BLaER1 (cell line): Measurements from ENCODE around the gene SH3RF2.
"Not testable (repeated sequence)": the region's sequence is repeated elsewhere in the genome, so short reads cannot be mapped to it uniquely, and the experiment has no call there.

Experiments used
- H3K27ac ChIP-seq: shearing (Covaris generic); formaldehyde crosslinking; 2 replicates; pipeline ENCODE4 v1.8.1; 2022
- H3K27me3 ChIP-seq: shearing (Covaris generic); formaldehyde crosslinking; 2 replicates; pipeline ENCODE4 v1.8.1; 2022
- H3K36me3 ChIP-seq: shearing (Covaris generic); formaldehyde crosslinking; 2 replicates; pipeline ENCODE4 v1.8.1; 2022
- H3K4me1 ChIP-seq: shearing (Covaris generic); formaldehyde crosslinking; 2 replicates; pipeline ENCODE4 v1.8.1; 2022
- H3K4me2 ChIP-seq: shearing (Covaris generic); formaldehyde crosslinking; 2 replicates; pipeline ENCODE4 v1.8.1; 2022
- H3K4me3 ChIP-seq: shearing (Covaris generic); formaldehyde crosslinking; 2 replicates; pipeline ENCODE4 v1.8.1; 2022
- H3K9ac ChIP-seq: shearing (Covaris generic); formaldehyde crosslinking; 2 replicates; pipeline ENCODE4 v1.8.1; 2022
- H3K9me3 ChIP-seq: shearing (Covaris generic); formaldehyde crosslinking; 2 replicates; pipeline ENCODE4 v1.8.1; 2022
- H4K20me1 ChIP-seq: shearing (Covaris generic); formaldehyde crosslinking; 2 replicates; pipeline ENCODE4 v1.8.1; 2022
- Cebpa-rat ChIP-seq: shearing (Covaris generic); IDR thresholded peaks from 2 replicates; pipeline ENCODE4 v1.8.1; 2022

SH3RF2 gene

GRCh38 chr5:145936401-145937131, at the start of gene SH3RF2:
TSS of gene SH3RF2 (plus strand) at chr5:145936578. CDS start at chr5:145937929, 1,351 bp downstream.
- Histone ChIP-seq H4K20me1 (no peaks in the 10 kb centered on the region), H3K9ac (no peak within 1 kb of the TSS), H3K4me2 (no peak within 1 kb of the TSS), H3K9me3 (no peaks in the 10 kb centered on the region), H3K27ac (no peak within 1 kb of the TSS), H3K4me3 (no peak within 1 kb of the TSS), H3K36me3 (no peaks in the 10 kb centered on the region), H3K4me1 (no peaks in the 10 kb centered on the region), H3K27me3 (no peaks in the 10 kb centered on the region)
- TF ChIP-seq Cebpa-rat: no peak

DNA sequence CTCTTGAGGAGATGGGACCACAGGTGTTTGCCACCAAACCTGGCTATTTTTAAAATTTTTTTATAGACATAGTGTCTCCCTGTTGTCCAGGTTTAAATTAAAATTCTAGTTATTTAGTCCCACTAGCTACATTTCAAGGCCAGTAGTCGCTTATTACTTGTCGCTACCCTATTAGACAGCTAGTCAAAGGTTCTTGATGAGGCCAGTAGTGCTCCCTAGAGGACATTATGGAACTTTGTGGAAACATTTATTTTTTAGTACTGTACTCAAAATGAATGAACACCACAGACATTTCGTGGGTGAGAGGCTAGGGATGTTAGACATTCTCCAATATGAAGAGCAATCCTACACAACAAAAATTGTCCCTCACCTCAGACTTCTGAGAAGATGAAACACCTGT, 49.2 kb upstream of the SH3RF2 start:
- H3K4me1 ChIP-seq: no peaks in the 10 kb centered on the region
- no peaks in the 10 kb centered on the region for H3K36me3 ChIP-seq
- H3K27ac ChIP-seq: no peak overlapping the region
- TF ChIP-seq Cebpa-rat: no peak
- no peak overlapping the region for H3K4me3 ChIP-seq
- H3K9me3 ChIP-seq: peaks cover 11% of the 10 kb centered on the region; the same call in 1 of the 2 replicates
- H3K9ac ChIP-seq: no peak overlapping the region
- no peaks in the 10 kb centered on the region for H4K20me1 ChIP-seq
- no peaks in the 10 kb centered on the region for H3K27me3 ChIP-seq
- H3K4me2 ChIP-seq: no peak overlapping the region

DNA sequence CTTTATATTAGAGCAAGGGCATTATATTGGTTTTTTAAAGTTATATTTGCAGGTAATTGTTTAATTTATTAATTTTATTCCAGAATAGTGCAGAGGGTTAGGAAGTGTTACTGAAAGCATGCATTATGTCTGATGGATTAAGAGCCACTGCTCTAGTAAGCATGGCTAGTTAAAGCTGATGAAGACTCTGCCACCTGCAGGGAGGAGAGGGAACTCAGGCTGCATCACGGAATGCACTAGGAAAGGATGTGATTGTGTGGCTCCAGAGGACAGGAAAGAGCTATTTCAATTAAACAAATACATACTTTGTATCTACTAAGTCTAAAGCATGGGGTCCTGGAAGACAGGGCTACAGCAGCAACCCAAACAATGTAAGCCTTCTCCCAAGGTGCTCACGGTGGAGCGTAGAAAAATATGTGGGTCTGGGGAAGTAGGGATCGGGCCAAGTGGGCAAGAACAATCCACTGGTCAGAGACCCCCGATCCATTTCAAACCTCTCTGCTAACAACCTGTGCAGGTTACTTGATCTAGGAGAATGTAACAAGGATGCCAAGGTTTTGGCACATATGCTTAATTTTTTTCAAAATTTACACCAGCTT, 48.3 kb upstream of the SH3RF2 start:
- Histone ChIP-seq H3K36me3 (no peaks in the 10 kb centered on the region), H3K27ac (no peak overlapping the region), H3K9ac (no peak overlapping the region), H3K4me2 (no peak overlapping the region), H3K4me3 (no peak overlapping the region), H3K4me1 (no peaks in the 10 kb centered on the region), H3K9me3 (peaks cover 11% of the 10 kb centered on the region; the same call in 1 of the 2 replicates), H4K20me1 (no peaks in the 10 kb centered on the region), H3K27me3 (no peaks in the 10 kb centered on the region)
- TF ChIP-seq Cebpa-rat: no peak

DNA sequence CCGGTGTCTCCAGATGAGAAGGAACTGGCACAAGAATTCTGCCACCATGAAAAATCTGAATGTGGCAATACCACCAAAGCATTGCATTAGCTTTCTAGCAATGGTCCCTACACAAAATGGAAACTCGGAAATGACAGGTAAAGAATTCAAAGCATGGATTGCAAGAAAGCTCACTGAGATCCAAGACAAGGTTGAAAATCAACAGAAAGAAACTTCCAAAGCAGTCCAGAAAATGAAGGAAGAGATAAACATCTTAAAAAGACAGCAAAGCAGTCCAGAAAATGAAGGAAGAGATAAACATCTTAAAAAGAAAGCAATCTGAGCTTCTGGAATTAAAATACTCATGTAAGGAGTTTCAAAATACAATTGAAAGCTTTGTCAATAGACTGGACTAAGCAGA, 46.8 kb upstream of the SH3RF2 start:
- H3K27ac ChIP-seq: no peak overlapping the region
- no peaks in the 10 kb centered on the region for H4K20me1 ChIP-seq

GRCh38 chr5:145891378-145891777, 45.0 kb upstream of the SH3RF2 start:
- H3K4me3 ChIP-seq, H3K4me1 ChIP-seq, H3K9ac ChIP-seq, H3K4me2 ChIP-seq, H4K20me1 ChIP-seq, H3K27me3 ChIP-seq, H3K27ac ChIP-seq, H3K36me3 ChIP-seq: not testable (repeated sequence)
- peaks cover 11% of the 10 kb centered on the region; the same call in 1 of the 2 replicates for H3K9me3 ChIP-seq

More for the DNA sequence above, 46.8 kb upstream of the SH3RF2 start:
- Histone ChIP-seq H3K4me2 (no peak overlapping the region), H3K36me3 (no peaks in the 10 kb centered on the region), H3K9ac (no peak overlapping the region), H3K9me3 (peaks cover 11% of the 10 kb centered on the region; the same call in 1 of the 2 replicates), H3K4me3 (no peak overlapping the region), H3K27me3 (no peaks in the 10 kb centered on the region), H3K4me1 (no peaks in the 10 kb centered on the region)
- TF ChIP-seq Cebpa-rat: no peak

DNA sequence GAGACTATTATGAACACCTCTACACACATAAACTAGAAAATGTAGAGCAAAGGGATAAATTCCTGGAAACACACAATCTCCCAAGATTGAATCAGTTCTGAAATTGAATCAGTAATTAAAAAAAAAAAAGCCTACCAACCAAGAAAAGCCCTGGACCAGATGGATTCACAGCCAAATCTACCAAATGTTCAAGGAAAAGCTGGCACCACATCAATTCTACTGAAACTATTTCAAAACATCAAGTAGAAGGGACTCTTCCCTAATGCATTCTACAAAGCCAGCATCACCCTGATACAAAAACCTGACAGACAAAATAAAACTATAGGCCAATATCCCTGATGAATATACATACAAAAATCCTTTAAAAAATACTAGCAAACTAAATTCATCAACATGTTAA, 38.2 kb upstream of the SH3RF2 start:
- Histone ChIP-seq H3K36me3 (no peaks in the 10 kb centered on the region), H3K4me3 (no peak overlapping the region), H3K9me3 (peaks cover 9% of the 10 kb centered on the region; the same call in 1 of the 2 replicates), H3K9ac (no peak overlapping the region), H3K27me3 (no peaks in the 10 kb centered on the region), H3K27ac (no peak overlapping the region), H3K4me2 (no peak overlapping the region), H3K4me1 (no peaks in the 10 kb centered on the region), H4K20me1 (no peaks in the 10 kb centered on the region)
- no peak for TF ChIP-seq Cebpa-rat

DNA sequence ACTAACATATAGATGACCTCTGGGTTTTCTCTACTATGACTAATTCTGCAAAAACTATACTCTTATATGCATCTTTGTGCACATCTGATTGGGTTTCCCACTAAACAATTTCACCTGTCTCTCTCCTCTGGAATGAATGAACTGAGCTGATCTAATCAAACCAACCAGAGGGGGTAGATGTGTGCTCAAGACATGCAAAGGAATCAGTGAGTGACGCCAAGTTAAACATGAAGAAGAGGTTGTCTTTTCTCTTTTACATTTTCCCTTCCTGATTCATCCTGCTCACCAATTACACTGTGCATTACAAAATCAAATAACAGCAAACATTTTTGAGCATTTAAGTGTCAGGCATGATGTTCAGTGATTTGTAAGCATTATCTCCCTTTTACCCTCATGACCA, 34.0 kb upstream of the SH3RF2 start:
- no peaks in the 10 kb centered on the region for H4K20me1 ChIP-seq

DNA sequence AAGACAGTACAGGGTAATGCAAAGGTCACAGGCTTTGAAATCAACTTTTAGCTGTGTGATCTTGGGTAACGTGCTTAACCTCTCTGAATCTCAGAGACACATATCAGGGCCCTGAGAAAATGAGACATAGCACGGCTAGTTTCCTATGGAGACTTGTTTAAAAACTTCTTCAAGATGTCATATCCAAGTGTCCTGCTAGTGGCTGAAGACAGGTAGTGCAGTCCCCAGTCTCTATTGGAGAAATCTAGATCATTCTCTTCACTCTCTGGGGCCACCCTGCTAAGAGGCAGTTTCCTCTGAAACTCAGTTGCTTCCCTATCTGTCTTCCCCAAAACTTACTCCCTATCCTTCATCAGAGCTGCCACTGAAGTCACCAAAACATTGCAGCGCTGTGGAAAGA, 33.3 kb upstream of the SH3RF2 start:
- Histone ChIP-seq H3K4me2 (no peak overlapping the region), H4K20me1 (no peaks in the 10 kb centered on the region)

More for the DNA sequence above, 34.0 kb upstream of the SH3RF2 start:
- Histone ChIP-seq H3K4me3 (no peak overlapping the region), H3K4me1 (no peaks in the 10 kb centered on the region), H3K4me2 (no peak overlapping the region), H3K9ac (no peak overlapping the region), H3K27ac (no peak overlapping the region), H3K27me3 (no peaks in the 10 kb centered on the region), H3K36me3 (no peaks in the 10 kb centered on the region), H3K9me3 (peaks cover 9% of the 10 kb centered on the region; the same call in 1 of the 2 replicates)
- no peak for TF ChIP-seq Cebpa-rat

GRCh38 chr5:145903867-145904266, 32.5 kb upstream of the SH3RF2 start:
- H3K4me3 ChIP-seq: no peak overlapping the region
- H3K27me3 ChIP-seq: no peaks in the 10 kb centered on the region
- no peak for TF ChIP-seq Cebpa-rat

More for the DNA sequence above, 33.3 kb upstream of the SH3RF2 start:
- H3K4me1 ChIP-seq: no peaks in the 10 kb centered on the region
- H3K27ac ChIP-seq: no peak overlapping the region
- no peak overlapping the region for H3K4me3 ChIP-seq
- no peak for TF ChIP-seq Cebpa-rat
- no peak overlapping the region for H3K9ac ChIP-seq
- H3K9me3 ChIP-seq: peaks cover 9% of the 10 kb centered on the region; the same call in 1 of the 2 replicates
- no peaks in the 10 kb centered on the region for H3K27me3 ChIP-seq
- H3K36me3 ChIP-seq: no peaks in the 10 kb centered on the region

DNA sequence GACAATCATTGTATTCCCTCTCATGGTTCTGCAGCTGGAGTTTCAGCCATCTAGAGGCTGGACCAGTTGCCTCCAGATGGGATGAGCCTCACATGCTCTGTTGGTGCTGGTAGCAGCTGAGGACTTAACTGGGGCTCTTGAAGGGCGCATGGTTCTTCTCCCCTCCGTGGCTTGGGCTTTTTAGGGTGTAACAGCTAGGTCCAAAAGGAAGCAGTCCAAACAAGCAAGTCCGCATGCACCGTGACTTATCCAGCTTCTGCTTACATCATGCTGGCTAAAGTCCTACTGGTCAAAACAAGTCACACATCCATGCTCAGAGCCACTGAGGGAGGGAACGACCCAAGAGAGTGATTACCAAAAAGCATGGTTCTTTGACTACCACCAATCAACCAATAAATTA, 31.6 kb upstream of the SH3RF2 start:
- Histone ChIP-seq H3K9ac (no peak overlapping the region), H3K36me3 (no peaks in the 10 kb centered on the region), H3K27ac (no peak overlapping the region), H3K4me1 (no peaks in the 10 kb centered on the region), H3K27me3 (no peaks in the 10 kb centered on the region), H4K20me1 (no peaks in the 10 kb centered on the region), H3K9me3 (peaks cover 5% of the 10 kb centered on the region; the same call in 1 of the 2 replicates), H3K4me3 (no peak overlapping the region), H3K4me2 (no peak overlapping the region)
- no peak for TF ChIP-seq Cebpa-rat

More at GRCh38 chr5:145903867-145904266, 32.5 kb upstream of the SH3RF2 start:
- Histone ChIP-seq H3K9me3 (peaks cover 9% of the 10 kb centered on the region; the same call in 1 of the 2 replicates), H3K4me1 (no peaks in the 10 kb centered on the region), H3K27ac (no peak overlapping the region), H3K4me2 (no peak overlapping the region), H4K20me1 (no peaks in the 10 kb centered on the region), H3K36me3 (no peaks in the 10 kb centered on the region), H3K9ac (no peak overlapping the region)
